Suprapubic skin (tissue), 4 donors: ENCODE data around the gene WDR7. TPM values are rescaled to one million over a fixed set of nuclear protein-coding genes. Genes with fewer than 3 reads are reported as not detected.

ENCODE experiments used
- DNase-seq, 2 donors: peaks; one replicate each; pipeline ENCODE4 v3.0.0-alpha.2; 2019; ENCODE audit warnings: low spot score in 2 of 2
- H3K27ac ChIP-seq: fragments of 200-600 bp; sonication (generic); one replicate; pipeline ENCODE4 v1.5.1; 2019
- H3K27me3 ChIP-seq: fragments of 200-600 bp; sonication (generic); one replicate; pipeline ENCODE4 v1.5.1; 2019
- H3K36me3 ChIP-seq: fragments of 200-600 bp; sonication (generic); one replicate; pipeline ENCODE4 v1.5.1; 2019
- H3K4me1 ChIP-seq: fragments of 200-600 bp; sonication (generic); one replicate; pipeline ENCODE4 v1.5.1; 2019
- H3K4me3 ChIP-seq: fragments of 200-600 bp; sonication (generic); one replicate; pipeline ENCODE4 v1.5.1; 2019; ENCODE audit warnings: mild to moderate bottlenecking
- H3K9me3 ChIP-seq: fragments of 200-600 bp; sonication (generic); one replicate; pipeline ENCODE4 v1.5.1; 2019
- EP300 ChIP-seq: sonication (generic); formaldehyde crosslinking; IDR thresholded peaks from one replicate; pipeline ENCODE4 v1.6.1; 2017; ENCODE audit warnings: antibody characterized with exemption
- POLR2A ChIP-seq, 2 donors: fragments of 450-650 bp; IDR thresholded peaks; one replicate each; pipeline ENCODE4 v1.6.1; 2017; ENCODE audit warnings: antibody characterized with exemption in 2 of 2, mild to moderate bottlenecking in 2 of 2, moderate library complexity in 2 of 2
- POLR2AphosphoS5 ChIP-seq, 3 donors: sonication (generic); formaldehyde crosslinking; IDR thresholded peaks; one replicate each; pipeline ENCODE4 v1.6.1; 2017; ENCODE audit warnings: antibody characterized with exemption in 3 of 3
- WGBS: methylation state at CpG from one replicate; pipeline ENCODE4 v1.1.5; 2018; 5-methylcytosine and 5-hydroxymethylcytosine counted together
- total RNA-seq, 4 donors: library from RNA; depleted of rRNA; stranded (reverse); fragments of >200 nt; gene quantifications; one replicate each; pipeline ENCODE4 v1.1.0, GENCODE V29; 2016
- TF ChIP-seq, protein P1 (sequence below), 2 donors: fragments of 200-600 bp in 1 of 2; fragments of 450-650 bp in 1 of 2; sonication (generic) in 1 of 2; IDR thresholded peaks; one replicate each; pipeline ENCODE4 v1.5.1; 2016 to 2019; ENCODE audit warnings: antibody characterized with exemption in 2 of 2, mild to moderate bottlenecking in 1 of 2, moderate library complexity in 1 of 2

Gene WDR7
- total RNA-seq, 4 donors from 2014 or later, result 14.4 to 29.2 (median 20.2) TPM

DNA sequence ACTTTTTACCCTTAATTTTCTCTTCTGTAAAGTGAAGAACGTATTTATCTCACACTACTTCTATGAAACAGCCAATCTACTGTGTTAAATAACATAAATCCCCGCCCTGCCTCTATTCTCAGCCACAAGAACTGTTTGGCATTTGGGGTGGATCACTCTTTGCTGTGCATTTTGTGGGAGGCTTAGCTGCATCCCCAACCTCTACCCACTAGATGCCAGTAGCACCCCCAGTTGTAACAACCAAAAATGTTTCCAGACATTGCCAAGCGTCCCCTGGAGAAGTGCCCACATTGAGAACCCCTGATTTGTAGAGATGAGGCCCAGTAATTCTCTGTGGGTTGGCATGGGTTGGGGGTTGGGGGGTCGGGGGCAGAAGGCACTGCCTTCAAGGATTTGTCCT is 401.0 kb downstream of the WDR7 start:
- no peaks in the 10 kb centered on the region for H3K27me3 ChIP-seq
- no peak for DNase-seq
- no peak overlapping the region for H3K27ac ChIP-seq
- no peak overlapping the region for H3K4me3 ChIP-seq
- H3K9me3 ChIP-seq, result no peaks in the 10 kb centered on the region
- no peaks in the 10 kb centered on the region for H3K36me3 ChIP-seq
- 87% methylated on average over 3 of the region's 4 CpGs for WGBS
- TF ChIP-seq EP300, result no peak
- TF ChIP-seq, protein P1, sequence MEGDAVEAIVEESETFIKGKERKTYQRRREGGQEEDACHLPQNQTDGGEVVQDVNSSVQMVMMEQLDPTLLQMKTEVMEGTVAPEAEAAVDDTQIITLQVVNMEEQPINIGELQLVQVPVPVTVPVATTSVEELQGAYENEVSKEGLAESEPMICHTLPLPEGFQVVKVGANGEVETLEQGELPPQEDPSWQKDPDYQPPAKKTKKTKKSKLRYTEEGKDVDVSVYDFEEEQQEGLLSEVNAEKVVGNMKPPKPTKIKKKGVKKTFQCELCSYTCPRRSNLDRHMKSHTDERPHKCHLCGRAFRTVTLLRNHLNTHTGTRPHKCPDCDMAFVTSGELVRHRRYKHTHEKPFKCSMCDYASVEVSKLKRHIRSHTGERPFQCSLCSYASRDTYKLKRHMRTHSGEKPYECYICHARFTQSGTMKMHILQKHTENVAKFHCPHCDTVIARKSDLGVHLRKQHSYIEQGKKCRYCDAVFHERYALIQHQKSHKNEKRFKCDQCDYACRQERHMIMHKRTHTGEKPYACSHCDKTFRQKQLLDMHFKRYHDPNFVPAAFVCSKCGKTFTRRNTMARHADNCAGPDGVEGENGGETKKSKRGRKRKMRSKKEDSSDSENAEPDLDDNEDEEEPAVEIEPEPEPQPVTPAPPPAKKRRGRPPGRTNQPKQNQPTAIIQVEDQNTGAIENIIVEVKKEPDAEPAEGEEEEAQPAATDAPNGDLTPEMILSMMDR (IDR thresholded peaks at IDR 0.05), result no peak
- no peak for TF ChIP-seq POLR2A (IDR thresholded peaks at IDR 0.05)
- TF ChIP-seq POLR2AphosphoS5 (IDR thresholded peaks at IDR 0.05), result no peak
- H3K4me1 ChIP-seq, result no peaks in the 10 kb centered on the region

DNA sequence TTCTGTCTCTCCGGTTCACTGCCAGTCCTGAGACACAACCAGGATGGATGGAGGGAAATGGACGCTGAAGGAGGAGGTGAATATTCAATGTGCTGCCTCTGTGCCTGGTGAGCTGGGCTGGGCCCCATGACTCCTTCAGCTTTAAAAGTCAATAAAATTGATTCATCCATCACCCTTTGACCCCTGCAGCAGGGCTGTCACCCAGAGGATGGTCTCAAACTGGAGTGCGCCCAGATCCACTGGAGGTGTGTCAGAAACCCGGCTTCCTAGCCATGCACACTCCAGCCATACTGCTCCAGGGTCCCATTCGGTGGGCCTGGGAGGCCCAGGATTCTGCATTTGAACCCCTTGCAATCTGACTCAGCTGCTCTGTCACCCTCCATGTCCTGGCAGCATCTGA is 401.6 kb downstream of the WDR7 start:
- no peak for DNase-seq
- no peaks in the 10 kb centered on the region for H3K36me3 ChIP-seq
- no peaks in the 10 kb centered on the region for H3K27me3 ChIP-seq
- no peak overlapping the region for H3K27ac ChIP-seq
- WGBS, result 88% methylated on average over 3 of the region's 5 CpGs
- no peak overlapping the region for H3K4me3 ChIP-seq
- H3K4me1 ChIP-seq, result no peaks in the 10 kb centered on the region
- H3K9me3 ChIP-seq, result no peaks in the 10 kb centered on the region
- no peak for TF ChIP-seq POLR2A (IDR thresholded peaks at IDR 0.05)
- TF ChIP-seq, protein P1 (IDR thresholded peaks at IDR 0.05), result no peak
- no peak for TF ChIP-seq EP300
- no peak for TF ChIP-seq POLR2AphosphoS5 (IDR thresholded peaks at IDR 0.05)

DNA sequence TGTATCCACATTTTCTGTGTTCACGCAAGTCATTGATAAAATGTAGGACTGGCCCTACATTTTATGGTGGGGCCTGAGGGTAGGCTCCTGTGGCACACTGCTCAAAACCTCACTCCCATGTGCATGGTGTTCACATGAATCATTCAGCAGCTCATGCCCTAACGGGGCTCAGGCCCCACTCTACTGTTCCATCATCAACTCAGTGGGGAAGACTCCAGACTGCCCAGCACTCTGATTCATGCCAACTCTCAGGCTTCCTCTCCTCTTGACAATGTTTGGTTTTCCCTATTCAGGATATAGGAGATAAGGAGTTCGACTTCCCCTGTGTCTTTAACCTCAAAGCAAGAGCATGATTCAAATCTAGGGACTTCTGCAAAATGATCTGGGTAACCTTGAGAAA is 403.7 kb downstream of the WDR7 start:
- Histone ChIP-seq H3K9me3 (no peaks in the 10 kb centered on the region), H3K4me3 (no peak overlapping the region), H3K36me3 (no peaks in the 10 kb centered on the region), H3K4me1 (no peaks in the 10 kb centered on the region), H3K27me3 (peaks cover 3% of the 10 kb centered on the region), H3K27ac (no peak overlapping the region)
- TF ChIP-seq POLR2AphosphoS5 (IDR thresholded peaks at IDR 0.05), result no peak
- no peak for TF ChIP-seq EP300
- TF ChIP-seq, protein P1 (IDR thresholded peaks at IDR 0.05), result no peak
- TF ChIP-seq POLR2A (IDR thresholded peaks at IDR 0.05), result no peak
- DNase-seq, result no peak
- 72% methylated on average over 3 of the region's 3 CpGs for WGBS

DNA sequence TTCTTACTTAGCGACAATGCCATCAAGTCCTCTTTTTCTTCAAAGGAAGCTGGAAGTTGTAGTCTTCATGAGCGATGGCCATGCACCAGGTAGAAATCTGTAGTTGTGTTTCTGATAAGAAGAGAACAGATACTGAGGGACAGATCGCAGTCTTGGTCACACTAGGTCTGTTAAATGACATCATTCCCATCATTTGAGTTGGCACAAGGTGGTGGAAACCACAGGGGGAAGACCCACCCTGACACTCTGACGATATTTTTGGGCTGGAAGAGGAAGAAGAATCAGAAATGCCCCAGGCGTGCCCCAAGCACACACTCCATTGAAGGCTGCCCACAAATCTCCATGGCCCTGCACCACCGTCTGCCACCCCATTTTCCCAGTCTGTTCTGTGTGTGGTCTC is 406.7 kb downstream of the WDR7 start:
- Histone ChIP-seq H3K27me3 (peaks cover 3% of the 10 kb centered on the region), H3K27ac (no peak overlapping the region), H3K4me1 (no peaks in the 10 kb centered on the region), H3K9me3 (no peaks in the 10 kb centered on the region), H3K4me3 (no peak overlapping the region), H3K36me3 (no peaks in the 10 kb centered on the region)
- TF ChIP-seq, protein P1 (IDR thresholded peaks at IDR 0.05), result no peak
- TF ChIP-seq POLR2AphosphoS5 (IDR thresholded peaks at IDR 0.05), result no peak
- TF ChIP-seq POLR2A (IDR thresholded peaks at IDR 0.05), result no peak
- no peak for DNase-seq
- WGBS, result 78% methylated on average over 6 of the region's 6 CpGs

DNA sequence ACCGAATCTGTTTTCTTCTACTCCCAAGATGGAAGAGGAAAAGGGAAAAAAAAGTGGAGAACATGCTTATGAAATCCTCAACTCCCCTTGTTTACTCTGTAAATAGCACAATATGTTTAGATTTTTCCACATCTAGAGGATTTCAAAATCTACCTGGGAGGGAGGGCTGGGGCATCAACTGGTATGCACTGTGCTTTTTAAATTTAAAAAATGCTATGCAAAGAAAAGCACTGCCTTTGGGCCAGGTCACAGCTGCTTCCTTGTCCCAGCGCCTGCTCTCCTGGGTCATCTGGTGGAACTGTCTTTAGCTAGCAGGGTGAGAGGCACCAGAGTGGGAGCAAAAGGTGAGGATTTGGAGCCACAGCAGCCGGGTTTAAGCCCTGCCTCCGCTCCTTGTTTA is 407.6 kb downstream of the WDR7 start:
- Histone ChIP-seq H3K36me3 (no peaks in the 10 kb centered on the region), H3K4me3 (no peak overlapping the region), H3K9me3 (no peaks in the 10 kb centered on the region), H3K4me1 (no peaks in the 10 kb centered on the region), H3K27me3 (peaks cover 3% of the 10 kb centered on the region), H3K27ac (no peak overlapping the region)
- no peak for TF ChIP-seq POLR2A (IDR thresholded peaks at IDR 0.05)
- no peak for TF ChIP-seq POLR2AphosphoS5 (IDR thresholded peaks at IDR 0.05)
- TF ChIP-seq EP300, result no peak
- TF ChIP-seq, protein P1 (IDR thresholded peaks at IDR 0.05), result no peak
- WGBS, result 87% methylated on average over 4 of the region's 4 CpGs
- no peak for DNase-seq
